ENCODE measurements around the gene C1QTNF6. TPM values are rescaled to one million over a fixed set of nuclear protein-coding genes. Genes with fewer than 3 reads are reported as not detected.

Gene C1QTNF6
- total and polyA plus RNA-seq, 10 of the 15 experiments (the other 5 are each of a cell fraction or from before 2014, with no cell fraction given): 0.16 to 4.1 (median 1.3) TPM

GRCh38 chr22:37164505-37164887 lies 23.6 kb downstream of the C1QTNF6 start:
- H3K4me2 ChIP-seq (ENCODE audit: control insufficient read depth, insufficient read depth): peak overlapping the region; percentile 87
- in situ Hi-C loops (cut with MboI): no loop called here

More at GRCh38 chr22:37164505-37164887, 23.6 kb downstream of the C1QTNF6 start:
- Histone ChIP-seq H3K79me2 (ENCODE audit: control insufficient read depth, insufficient read depth, low read length) (no peaks in the 10 kb centered on the region), H3K9ac (ENCODE audit: control insufficient read depth, insufficient read depth, low read length) (peak overlapping the region; percentile 78), H2AFZ (ENCODE audit: control insufficient read depth, low read depth, low read length) (peak overlapping the region; percentile 47; the same call in 1 of the 2 replicates), H3K27ac (ENCODE audit: control insufficient read depth, insufficient read depth) (peak overlapping the region; percentile 99), H3K4me3 (peak overlapping the region; percentile 32; the same call in 1 of the 2 replicates), H3K27me3 (replicated peaks in 1 of 2; ENCODE audit: control insufficient read depth in 2 of 2, insufficient read depth in 2 of 2, low read length in 1 of 2) (no peaks in the 10 kb centered on the region), H4K20me1 (ENCODE audit: control insufficient read depth, insufficient read depth) (no peaks in the 10 kb centered on the region), H3K4me1 (ENCODE audit: control insufficient read depth, insufficient read depth, low read length) (peaks cover 69% of the 10 kb centered on the region), H3K9me3 (replicated peaks; ENCODE audit: control insufficient read depth, insufficient read depth, low read length) (peaks cover 5% of the 10 kb centered on the region; the same call in 2 of the 3 replicates), H3K36me3 (ENCODE audit: control insufficient read depth in 2 of 2, insufficient read depth in 2 of 2, low read length in 1 of 2) (no peaks in the 10 kb centered on the region)
- SMC1A ChIA-PET (ENCODE audit: uncharacterized antibody, unreplicated experiment): interaction anchor here (0.7 to 9.6 kb wide), 9 partner anchors 8 to 95 kb away, joined by 3 to 203 read pairs (median 16); partner anchors contain the start of gene IL2RB
- CTCF ChIA-PET: interaction anchor here (1.3 to 5.1 kb wide), 13 partner anchors 15 to 103 kb away, joined by 3 to 116 read pairs (median 13); partner anchors contain the start of gene IL2RB
- POLR2A ChIA-PET: interaction anchor here (2.5 to 8.3 kb wide), 4 partner anchors 14 to 79 kb away, joined by 9 to 128 read pairs (median 20); partner anchors contain the start of genes IL2RB and RAC2
- RAD21 ChIA-PET (ENCODE audit: unreplicated experiment): interaction anchor here (1.4 to 8.1 kb wide), 6 partner anchors 14 to 95 kb away, joined by 4 to 158 read pairs (median 30); partner anchors contain the start of gene IL2RB
- intact Hi-C loops (cut with micrococcal nuclease; ENCODE audit: unreplicated experiment): loop anchor here (5.0 kb wide), 2 partner anchors 78 to 302 kb away; partner anchors contain the start of genes NCF4 and RAC2
- FAIRE-seq (no peak), ATAC-seq (no peak), DNase-seq (ENCODE audit: low read depth, low spot score) (no peak)
- under 1% methylated on average over 4 of the region's 5 CpGs for WGBS (ENCODE audit: insufficient coverage, insufficient replicate concordance, low lambda C conversion rate, missing lambda C conversion rate)
- TF ChIP-seq CHD2 (IDR thresholded peaks at IDR 0.05; ENCODE audit: borderline replicate concordance, low read depth, low read length) (0 out of 2 replicates have a peak, but pooled peaks have one; percentile 0), PAX5 (IDR thresholded peaks at IDR 0.05; ENCODE audit: borderline replicate concordance, low read depth, low read length) (no peak)
- TF ChIP-seq, protein P1, sequence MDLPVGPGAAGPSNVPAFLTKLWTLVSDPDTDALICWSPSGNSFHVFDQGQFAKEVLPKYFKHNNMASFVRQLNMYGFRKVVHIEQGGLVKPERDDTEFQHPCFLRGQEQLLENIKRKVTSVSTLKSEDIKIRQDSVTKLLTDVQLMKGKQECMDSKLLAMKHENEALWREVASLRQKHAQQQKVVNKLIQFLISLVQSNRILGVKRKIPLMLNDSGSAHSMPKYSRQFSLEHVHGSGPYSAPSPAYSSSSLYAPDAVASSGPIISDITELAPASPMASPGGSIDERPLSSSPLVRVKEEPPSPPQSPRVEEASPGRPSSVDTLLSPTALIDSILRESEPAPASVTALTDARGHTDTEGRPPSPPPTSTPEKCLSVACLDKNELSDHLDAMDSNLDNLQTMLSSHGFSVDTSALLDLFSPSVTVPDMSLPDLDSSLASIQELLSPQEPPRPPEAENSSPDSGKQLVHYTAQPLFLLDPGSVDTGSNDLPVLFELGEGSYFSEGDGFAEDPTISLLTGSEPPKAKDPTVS (IDR thresholded peaks at IDR 0.05; ENCODE audit: low read depth, low read length): peak; percentile 60; the same call in 1 of the 2 replicates
- no TSS peak for BruUV-seq (replicated peaks)

Data from GM12878 (cell line).